ENCODE results near the gene TCF19.

DNA sequence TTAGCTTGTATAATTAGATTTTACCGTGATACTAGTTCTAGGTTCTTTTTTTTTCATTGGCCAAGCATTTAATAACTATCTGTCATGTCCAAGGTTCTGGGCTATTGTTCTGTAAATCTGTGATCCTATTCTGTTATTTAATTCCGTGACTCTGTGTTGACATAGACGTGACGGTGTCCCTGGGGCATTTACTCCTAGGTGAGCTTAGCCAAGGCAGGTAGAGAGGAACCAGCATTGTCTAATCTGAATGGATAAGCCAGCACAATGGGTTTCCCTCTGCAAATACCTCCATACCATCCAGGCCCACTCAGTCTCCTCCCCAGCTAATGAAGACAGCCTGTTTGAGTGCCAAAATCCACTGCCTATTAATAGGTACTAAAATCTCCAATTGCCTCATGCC lies 29.3 kb upstream of the TCF19 start:
- TF ChIP-seq POLR2AphosphoS5 (IDR thresholded peaks at IDR 0.05; ENCODE audit: insufficient read depth, low read depth, low read length) (no peak), POLR2A (IDR thresholded peaks at IDR 0.05; ENCODE audit: low read depth, low read length) (no peak), EZH2 (IDR thresholded peaks at IDR 0.05; ENCODE audit: borderline replicate concordance, low read depth, low read length, severe bottlenecking) (no peak)

Measured in endothelial cell of umbilical vein (primary cell).